GM10266 (cell line): ENCODE data around the gene TSNAX.

Source experiments
- DNase-seq: peaks from one replicate; pipeline ENCODE4 v3.0.0; 2012; ENCODE audit errors: extremely low spot score
- TF ChIP-seq, protein P1 (sequence below): IDR thresholded peaks from 2 replicates; pipeline ENCODE4 v1.5.1; 2012; ENCODE audit warnings: mild to moderate bottlenecking, low read depth; ENCODE audit not compliant: control insufficient read depth, insufficient read depth; ENCODE audit errors: missing control alignments

The TSNAX gene

DNA sequence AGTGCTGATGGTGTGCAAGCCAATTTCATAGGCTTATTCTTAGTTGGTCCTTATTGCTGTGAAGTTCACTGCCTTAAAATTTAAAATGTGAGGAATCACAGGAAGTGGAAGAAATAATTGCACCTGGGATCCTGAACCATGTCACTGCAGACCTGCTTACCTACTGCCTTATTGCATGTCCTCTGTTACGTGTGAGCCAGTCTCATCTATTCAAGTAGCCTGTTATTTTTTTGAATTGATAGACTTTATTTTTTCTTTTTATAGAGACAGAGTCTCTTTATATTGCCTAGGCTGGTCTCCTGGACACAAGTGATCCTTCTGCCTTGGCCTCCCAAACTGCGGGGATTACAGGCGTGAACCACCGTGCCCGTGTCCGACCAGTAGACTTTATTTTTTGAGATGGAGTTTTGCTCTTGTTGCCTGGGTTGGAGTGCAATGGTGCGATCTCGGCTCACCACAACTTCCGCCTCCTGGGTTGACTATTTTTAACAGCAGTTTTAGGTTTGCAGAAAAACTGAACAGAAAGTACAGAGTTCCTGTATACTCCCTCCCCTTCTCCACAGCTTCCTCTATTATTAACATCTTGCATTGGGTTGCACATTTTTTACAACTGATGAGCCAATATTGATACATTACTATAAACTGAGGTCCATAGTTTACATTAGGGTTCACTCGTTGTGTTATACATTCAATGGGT, 84.1 kb downstream of the TSNAX start:
- DNase-seq = no peak
- TF ChIP-seq, protein P1, sequence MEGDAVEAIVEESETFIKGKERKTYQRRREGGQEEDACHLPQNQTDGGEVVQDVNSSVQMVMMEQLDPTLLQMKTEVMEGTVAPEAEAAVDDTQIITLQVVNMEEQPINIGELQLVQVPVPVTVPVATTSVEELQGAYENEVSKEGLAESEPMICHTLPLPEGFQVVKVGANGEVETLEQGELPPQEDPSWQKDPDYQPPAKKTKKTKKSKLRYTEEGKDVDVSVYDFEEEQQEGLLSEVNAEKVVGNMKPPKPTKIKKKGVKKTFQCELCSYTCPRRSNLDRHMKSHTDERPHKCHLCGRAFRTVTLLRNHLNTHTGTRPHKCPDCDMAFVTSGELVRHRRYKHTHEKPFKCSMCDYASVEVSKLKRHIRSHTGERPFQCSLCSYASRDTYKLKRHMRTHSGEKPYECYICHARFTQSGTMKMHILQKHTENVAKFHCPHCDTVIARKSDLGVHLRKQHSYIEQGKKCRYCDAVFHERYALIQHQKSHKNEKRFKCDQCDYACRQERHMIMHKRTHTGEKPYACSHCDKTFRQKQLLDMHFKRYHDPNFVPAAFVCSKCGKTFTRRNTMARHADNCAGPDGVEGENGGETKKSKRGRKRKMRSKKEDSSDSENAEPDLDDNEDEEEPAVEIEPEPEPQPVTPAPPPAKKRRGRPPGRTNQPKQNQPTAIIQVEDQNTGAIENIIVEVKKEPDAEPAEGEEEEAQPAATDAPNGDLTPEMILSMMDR = no peak

DNA sequence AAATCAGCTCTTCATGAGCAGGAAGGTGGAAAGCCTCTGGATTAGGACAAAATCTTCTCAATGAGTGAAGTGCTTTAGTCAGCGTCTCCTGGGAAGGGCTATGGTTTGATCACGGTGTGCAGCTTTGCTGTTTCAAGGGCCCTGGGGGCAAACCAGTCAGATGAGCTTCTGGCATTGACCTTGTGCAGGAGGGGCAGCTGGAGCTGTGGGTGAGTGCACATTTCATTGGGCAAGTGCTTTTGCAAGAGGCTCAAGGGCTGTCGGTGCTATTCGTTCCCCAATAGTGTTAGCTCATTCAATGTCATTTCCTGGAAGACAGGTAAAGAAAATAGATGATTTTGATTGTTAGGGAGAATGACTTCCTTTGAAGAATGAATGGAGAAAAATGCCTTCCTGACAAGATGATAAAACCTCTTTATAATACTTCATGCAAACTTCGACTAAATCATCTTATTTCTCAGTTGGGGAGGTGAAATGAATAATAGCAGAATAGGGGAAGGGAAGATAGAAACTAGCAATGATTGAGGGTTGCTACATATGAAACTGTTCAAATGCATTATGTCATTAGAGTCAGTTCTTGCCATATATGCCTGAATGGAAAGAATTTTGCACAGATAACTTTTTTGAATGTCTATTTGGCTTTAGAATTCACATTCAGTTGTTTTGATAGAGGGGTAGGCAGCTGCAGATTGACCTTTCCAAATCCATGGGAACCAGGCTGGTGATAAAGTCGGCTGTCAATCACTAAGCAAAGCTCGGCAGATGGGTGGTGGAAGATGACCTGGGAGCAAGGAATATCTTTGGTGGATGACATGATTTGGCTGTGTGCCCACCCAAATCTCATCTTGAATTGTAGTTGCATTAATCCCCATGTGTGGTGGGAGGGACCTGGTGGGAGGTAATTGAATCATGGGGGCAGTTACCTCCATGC, 85.2 kb downstream of the TSNAX start:
- TF ChIP-seq, protein P1 = no peak
- DNase-seq = no peak
